ENCODE results near the gene RNU6-1. TPM values are rescaled to one million over a fixed set of nuclear protein-coding genes. Genes with fewer than 3 reads are reported as not detected.
A peak's percentile ranks its signal among the peaks of the same experiment; 100 is the strongest.

Gene RNU6-1
- total RNA-seq, 2 donors from 2014 or later, result not detected

DNA sequence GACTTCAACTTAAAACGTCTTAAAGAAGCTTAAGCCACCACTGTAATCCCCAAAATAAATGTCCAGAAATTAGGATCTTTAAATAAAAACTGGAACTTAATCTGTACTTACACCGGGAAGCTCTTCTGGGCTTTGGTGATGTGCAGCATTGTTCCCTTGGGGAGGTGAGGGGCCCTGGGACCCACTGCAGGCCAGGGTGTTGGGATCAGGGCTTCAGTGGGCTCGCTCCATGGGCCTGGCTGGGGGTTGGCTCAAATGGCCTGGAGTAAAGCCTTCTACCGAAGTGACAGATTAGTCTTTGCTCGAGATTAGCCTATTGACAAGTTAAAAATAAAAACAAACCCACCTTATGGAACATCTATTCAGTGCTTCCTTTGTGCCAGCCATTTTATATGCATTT, 6.1 kb upstream of the RNU6-1 start:
- ATAC-seq (replicated peaks), result no peak
- Mint-ChIP-seq H3K4me1 (peaks cover 3% of the 10 kb centered on the region), H3K36me3 (ENCODE audit: low read depth) (no peaks in the 10 kb centered on the region), H3K27me3 (peaks cover 13% of the 10 kb centered on the region), H3K4me3 (no peak overlapping the region), H3K27ac (no peak overlapping the region), H3K9me3 (no peaks in the 10 kb centered on the region)

DNA sequence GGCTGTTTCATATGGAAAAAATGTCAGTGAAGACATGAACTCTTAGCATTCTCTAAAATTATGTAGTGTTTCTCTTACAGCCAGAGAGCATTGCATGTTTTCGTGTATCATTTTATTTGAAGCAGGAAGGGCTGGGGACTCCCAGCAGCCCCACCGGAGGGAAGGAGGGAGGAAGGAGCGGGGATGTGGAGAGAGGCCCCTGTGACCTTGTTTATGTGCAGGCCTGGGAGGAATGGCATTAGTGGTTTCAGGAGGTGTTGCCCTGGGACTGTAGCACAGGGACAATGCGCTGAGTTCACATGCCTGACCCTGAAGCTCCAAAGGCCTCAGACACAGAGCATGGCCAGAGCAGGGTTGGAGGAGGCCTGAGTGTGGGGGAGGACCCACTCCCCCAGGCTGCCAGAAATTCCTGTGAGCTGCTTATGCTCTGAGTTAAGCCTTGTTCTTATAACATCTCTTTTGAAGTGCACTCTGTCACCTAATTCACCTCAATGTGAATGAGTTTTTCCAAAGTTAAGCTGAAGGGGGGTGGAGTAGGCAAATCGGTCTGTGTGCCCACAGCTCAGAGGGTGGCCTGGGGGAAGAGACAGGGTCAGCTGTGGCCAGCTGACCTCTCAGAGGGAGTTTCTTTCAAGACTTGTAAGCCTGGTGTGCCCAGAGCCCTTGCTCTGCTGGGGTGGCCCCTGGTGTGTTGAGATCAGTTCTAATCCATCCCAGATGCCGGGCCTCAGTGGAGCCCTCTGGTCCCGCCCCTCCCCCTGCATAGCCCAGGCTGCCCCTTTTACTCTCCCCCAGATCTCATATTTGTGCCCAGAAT, 3.9 kb upstream of the RNU6-1 start:
- H3K4me3 Mint-ChIP-seq, result no peak overlapping the region
- peaks cover 4% of the 10 kb centered on the region for H3K27me3 Mint-ChIP-seq
- H3K27ac Mint-ChIP-seq, result no peak overlapping the region

DNA sequence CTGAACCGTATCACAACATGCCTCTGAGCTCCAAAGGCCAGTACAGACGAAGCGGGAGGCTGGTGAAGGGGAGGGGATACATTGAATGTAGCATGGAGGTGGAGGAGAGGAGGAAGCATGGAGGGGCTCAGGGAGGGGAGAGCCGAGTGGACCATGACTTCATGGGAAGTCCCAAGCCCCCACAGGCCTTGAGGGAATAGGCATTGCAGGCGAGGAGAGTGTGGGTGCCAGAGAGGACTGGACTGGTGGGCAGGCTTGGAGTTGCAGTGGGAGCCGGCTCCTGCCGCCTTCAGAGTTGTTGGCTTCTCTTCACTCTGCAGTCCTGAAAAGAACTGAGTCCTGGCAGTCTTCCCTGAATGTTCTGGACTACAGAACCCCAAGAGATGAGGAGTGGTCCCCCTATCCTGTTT, 3.3 kb upstream of the RNU6-1 start:
- Mint-ChIP-seq H3K4me1 (peaks cover 15% of the 10 kb centered on the region), H3K9me3 (no peaks in the 10 kb centered on the region), H3K36me3 (ENCODE audit: low read depth) (peaks cover 11% of the 10 kb centered on the region), H3K27me3 (peaks cover 4% of the 10 kb centered on the region), H3K4me3 (no peak overlapping the region), H3K27ac (no peak overlapping the region)
- ATAC-seq (replicated peaks), result no peak

More for the DNA sequence above, 3.9 kb upstream of the RNU6-1 start:
- Mint-ChIP-seq H3K9me3 (no peaks in the 10 kb centered on the region), H3K36me3 (ENCODE audit: low read depth) (peaks cover 11% of the 10 kb centered on the region), H3K4me1 (peaks cover 15% of the 10 kb centered on the region)
- ATAC-seq (replicated peaks), result no peak

DNA sequence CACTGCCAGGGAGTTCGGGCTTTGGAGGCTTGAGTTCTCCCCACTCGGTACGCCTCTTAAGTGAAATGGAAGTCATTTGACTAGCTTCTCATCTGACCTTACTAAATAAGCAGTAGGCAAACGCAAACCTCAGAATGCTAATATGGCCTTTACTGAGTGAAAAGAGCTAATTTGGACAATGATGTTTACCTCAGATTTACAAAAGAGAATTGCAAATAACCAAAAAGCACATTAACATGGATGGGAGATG, 1.6 kb upstream of the RNU6-1 start:
- Mint-ChIP-seq H3K27me3 (no peaks in the 10 kb centered on the region), H3K4me1 (peaks cover 15% of the 10 kb centered on the region), H3K27ac (peak overlapping the region; percentile 100), H3K36me3 (ENCODE audit: low read depth) (peaks cover 11% of the 10 kb centered on the region), H3K9me3 (no peaks in the 10 kb centered on the region), H3K4me3 (peak overlapping the region; percentile 84)
- ATAC-seq (replicated peaks), result no peak

DNA sequence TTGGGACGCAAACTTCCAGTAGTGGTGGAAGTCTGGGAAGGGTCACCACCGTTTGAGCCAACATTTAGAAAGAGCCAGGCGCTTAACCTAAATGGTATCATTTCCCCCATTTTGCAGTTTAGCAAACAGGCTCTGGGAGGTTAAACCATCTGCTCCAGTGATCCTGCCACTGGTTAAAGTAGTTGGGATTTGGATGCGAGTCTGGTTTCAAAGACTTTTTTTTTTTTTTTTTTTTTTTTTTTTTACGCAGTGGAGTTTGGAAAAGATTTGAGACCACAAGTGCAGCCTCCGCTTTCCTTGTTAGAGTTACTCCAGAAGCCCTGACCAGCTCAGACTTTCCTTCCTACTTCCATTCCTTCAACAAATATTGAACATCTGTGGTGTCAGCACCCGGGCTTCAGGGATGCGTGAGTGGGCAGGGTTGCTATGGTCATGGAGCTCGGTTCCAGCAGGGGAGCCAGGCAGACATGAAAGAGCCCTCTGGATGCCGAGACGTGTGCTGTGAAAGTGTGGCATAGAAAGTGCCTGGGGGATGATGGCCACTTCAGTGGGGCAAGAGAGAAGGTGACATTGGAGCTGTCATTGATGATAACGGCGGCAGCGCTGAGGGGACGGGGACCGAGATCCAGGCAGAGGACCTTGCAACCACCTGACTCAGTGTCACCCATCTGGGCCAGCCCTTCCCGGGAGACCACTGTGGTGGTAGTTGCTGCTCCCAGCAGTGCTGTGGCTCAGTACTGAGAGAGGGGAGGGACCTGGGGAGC, 1.1 kb upstream of the RNU6-1 start:
- H3K4me1 Mint-ChIP-seq, result peaks cover 15% of the 10 kb centered on the region
- peak overlapping the region; percentile 100 for H3K27ac Mint-ChIP-seq
- H3K4me3 Mint-ChIP-seq, result peak overlapping the region; percentile 84
- peaks cover 11% of the 10 kb centered on the region for H3K36me3 Mint-ChIP-seq (ENCODE audit: low read depth)
- H3K27me3 Mint-ChIP-seq, result no peaks in the 10 kb centered on the region
- peak; percentile 14 for ATAC-seq (replicated peaks)
- H3K9me3 Mint-ChIP-seq, result no peaks in the 10 kb centered on the region

DNA sequence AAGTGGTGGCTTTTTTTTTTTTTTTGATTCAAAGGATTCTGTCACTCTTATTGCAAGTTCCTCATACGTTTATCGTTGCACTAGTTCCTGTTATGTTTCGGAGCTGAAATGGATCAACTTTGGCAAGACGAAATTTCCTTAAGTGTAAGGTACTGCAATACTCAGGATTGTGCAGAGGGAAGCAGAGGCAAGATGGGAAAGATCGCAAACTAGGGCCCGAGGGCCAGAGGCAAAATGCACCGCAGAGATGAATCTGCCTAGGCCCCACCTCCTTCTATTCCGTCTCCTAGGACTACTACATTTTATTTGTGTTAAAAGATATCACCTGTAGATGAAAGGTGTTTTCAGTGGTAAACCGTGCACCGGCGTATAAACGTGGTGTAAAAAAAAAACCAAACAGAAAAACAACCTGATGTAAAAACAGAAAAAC, 331 bp downstream of the RNU6-1 start:
- H3K4me1 Mint-ChIP-seq, result peaks cover 15% of the 10 kb centered on the region
- peak; percentile 46 for ATAC-seq (replicated peaks)

DNA sequence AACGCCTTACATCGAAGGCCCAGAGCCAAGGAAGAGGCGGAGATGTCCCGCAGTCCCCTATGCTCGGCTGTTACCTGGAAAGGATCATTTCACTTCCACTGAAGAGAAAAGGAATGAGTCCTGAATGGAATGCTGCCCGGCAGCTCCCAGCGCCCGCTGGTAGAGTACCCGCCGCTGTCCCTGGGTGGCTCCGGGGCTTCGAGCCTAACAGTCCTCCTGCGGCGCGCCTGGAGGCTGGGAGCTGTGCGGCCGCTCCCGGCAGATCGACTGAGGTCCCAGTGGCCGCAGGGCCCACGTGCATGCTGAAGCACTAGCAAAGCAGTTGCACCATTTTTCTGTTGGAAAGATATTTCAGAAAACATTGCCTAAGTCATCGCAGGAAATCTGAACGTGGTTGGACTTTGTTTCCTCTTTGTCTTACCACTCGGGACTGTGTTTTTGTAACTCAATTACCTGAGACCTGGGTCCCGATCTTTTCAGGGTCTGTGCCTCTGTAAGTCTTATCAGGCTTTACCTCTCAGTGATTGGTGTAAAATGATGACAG, 984 bp downstream of the RNU6-1 start:
- Mint-ChIP-seq H3K27ac (peak overlapping the region; percentile 100), H3K27me3 (peaks cover 10% of the 10 kb centered on the region), H3K4me1 (peaks cover 19% of the 10 kb centered on the region), H3K4me3 (peak overlapping the region; percentile 84), H3K9me3 (no peaks in the 10 kb centered on the region), H3K36me3 (ENCODE audit: low read depth) (peaks cover 11% of the 10 kb centered on the region)
- ATAC-seq (replicated peaks), result no peak

More for the DNA sequence above, 331 bp downstream of the RNU6-1 start:
- Mint-ChIP-seq H3K36me3 (ENCODE audit: low read depth) (peaks cover 11% of the 10 kb centered on the region), H3K27me3 (peaks cover 4% of the 10 kb centered on the region), H3K27ac (peak overlapping the region; percentile 100), H3K9me3 (no peaks in the 10 kb centered on the region), H3K4me3 (peak overlapping the region; percentile 84)

DNA sequence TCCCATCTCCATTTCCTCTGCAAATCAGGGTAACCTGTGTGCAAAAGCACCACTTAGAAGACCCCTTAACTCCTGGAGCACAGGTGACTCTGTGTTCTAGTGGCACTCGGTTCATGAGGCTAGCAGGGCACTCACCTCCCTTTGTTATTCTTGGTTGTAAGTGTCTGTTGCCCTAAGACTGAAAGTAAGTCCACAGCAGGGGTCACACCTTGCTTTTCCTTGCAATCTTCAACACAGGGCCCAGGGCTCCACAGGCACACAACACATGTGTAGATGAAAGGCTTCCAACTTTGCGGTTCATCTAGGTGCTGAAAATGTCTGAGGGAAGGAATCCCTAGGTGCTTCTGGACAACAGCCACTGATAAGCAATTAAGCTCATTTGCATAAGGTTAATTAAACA, 2.9 kb downstream of the RNU6-1 start:
- Mint-ChIP-seq H3K27me3 (peaks cover 27% of the 10 kb centered on the region), H3K4me1 (peaks cover 30% of the 10 kb centered on the region)

DNA sequence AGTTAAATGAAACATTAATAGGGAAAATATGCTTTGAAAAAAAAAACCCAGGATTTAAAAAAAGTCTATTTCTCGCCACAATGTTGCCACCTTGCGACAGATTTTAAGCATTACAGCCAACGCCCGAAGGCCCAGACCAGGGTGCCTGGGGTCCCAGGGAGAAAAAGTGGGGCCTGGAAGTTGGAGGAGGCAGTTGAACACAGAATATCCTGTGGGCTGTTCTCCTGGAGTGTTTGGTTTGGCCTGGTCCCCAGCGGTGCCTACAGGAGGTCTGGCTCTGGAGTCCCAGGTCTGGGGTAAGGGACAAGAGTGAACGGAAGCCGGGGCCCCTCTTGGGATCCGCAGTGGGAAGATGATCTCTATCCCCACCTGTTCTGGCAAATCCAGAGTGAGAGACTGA, 3.4 kb downstream of the RNU6-1 start:
- Mint-ChIP-seq H3K4me3 (peak overlapping the region; percentile 79), H3K27ac (no peak overlapping the region), H3K27me3 (peaks cover 31% of the 10 kb centered on the region), H3K36me3 (ENCODE audit: low read depth) (peaks cover 11% of the 10 kb centered on the region), H3K9me3 (no peaks in the 10 kb centered on the region), H3K4me1 (peaks cover 30% of the 10 kb centered on the region)
- no peak for ATAC-seq (replicated peaks)

More for the DNA sequence above, 2.9 kb downstream of the RNU6-1 start:
- peaks cover 11% of the 10 kb centered on the region for H3K36me3 Mint-ChIP-seq (ENCODE audit: low read depth)
- no peaks in the 10 kb centered on the region for H3K9me3 Mint-ChIP-seq
- no peak overlapping the region for H3K4me3 Mint-ChIP-seq
- ATAC-seq (replicated peaks), result no peak
- H3K27ac Mint-ChIP-seq, result no peak overlapping the region

DNA sequence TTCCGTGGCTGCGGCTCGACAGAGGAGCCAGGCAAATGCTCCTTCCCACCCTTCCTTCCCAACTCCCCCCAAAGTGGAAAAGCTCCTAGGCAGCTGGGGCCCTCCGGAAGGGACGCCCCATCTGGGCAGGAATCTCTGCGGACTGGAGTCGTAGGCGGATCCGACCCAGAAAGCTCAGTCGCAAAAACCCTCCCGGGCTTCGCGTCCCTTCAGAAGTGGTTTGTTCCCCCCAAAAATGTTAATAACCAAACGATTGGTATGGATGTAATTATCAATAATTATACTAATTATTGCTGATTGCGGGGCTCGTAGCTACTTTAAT, 3.8 kb downstream of the RNU6-1 start:
- no peak for ATAC-seq (replicated peaks)
- Mint-ChIP-seq H3K27ac (no peak overlapping the region), H3K9me3 (no peaks in the 10 kb centered on the region), H3K4me1 (peaks cover 28% of the 10 kb centered on the region), H3K36me3 (ENCODE audit: low read depth) (peaks cover 11% of the 10 kb centered on the region), H3K4me3 (peak overlapping the region; percentile 79), H3K27me3 (peaks cover 35% of the 10 kb centered on the region)

DNA sequence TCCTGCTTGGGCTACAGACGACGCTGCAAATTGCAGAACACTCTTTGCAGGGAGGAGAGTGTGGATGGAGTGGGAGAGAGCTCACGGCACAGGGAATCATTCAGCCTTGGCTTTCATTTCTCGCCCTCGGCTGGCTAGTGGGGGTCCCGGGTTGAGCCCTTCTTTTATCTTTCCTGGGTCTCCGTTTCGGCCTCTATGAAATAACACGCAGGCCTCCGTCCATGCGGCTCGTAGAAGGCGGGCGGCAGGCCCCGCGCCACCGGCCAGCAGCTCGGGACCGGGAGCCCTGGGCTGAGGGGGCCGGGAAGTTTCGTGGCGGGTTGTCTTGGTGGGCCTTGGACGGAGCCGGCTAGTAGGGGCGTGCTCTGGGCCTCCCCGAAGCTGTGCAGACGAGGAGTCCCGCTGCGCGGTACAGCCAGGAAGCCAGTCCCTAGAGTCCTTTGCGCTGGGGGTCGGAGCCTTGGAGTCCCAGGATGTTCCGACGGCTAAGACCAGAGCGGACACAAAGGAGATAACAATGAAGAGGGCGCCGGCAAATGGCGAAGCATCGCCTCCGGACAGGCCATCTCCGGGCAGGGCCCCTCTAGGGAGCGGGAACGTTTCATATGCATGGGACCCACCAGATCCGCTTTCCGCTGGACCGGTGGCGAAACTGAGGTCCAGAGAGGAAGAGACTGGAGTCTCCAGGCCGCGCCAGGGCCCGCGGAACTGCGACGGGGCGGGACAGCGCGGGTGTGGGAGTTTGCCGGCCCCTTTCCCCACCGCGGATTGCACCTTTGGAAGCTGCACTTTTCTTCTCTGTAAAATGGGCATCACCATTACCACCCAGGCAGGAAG, 4.3 kb downstream of the RNU6-1 start:
- Mint-ChIP-seq H3K4me3 (peak overlapping the region; percentile 79), H3K27ac (no peak overlapping the region), H3K4me1 (peaks cover 24% of the 10 kb centered on the region), H3K27me3 (peaks cover 41% of the 10 kb centered on the region), H3K9me3 (no peaks in the 10 kb centered on the region), H3K36me3 (ENCODE audit: low read depth) (peaks cover 11% of the 10 kb centered on the region)
- no peak for ATAC-seq (replicated peaks)

DNA sequence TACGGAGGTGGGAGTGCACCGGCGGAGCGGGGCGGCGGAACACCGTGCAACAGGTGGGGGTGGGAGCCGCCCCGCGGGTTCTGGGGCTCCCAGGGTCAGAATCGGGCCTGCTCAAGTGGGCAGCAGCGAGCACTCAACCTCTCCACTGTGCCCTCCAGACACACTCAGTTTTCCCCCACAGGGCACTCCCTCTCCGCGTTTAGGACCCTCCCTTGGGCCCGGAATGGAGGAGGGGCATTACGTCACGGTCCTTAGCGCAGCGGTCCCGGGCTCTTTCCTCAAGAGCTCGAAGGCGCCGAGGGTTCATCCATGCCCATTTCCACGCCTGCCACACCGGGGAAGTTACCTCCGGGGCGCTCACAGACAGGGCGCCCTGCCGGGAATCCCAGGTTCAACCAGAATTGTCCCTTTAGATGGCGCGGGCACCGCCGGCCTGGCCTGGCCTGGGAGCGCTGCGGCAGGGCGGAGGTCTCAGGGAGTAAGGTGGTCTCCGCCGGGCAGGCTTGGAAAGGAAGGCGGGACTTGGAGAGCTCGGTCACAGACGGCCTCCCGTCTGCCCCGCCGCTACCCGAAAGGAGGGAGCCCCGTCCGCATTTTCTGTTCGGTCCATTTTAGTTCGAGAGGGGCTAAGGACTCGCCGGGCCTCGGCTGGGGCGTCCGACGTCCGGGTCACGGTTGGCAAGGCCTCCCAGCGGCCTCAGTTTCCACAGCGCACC, 5.1 kb downstream of the RNU6-1 start:
- peaks cover 45% of the 10 kb centered on the region for H3K27me3 Mint-ChIP-seq
- no peak overlapping the region for H3K27ac Mint-ChIP-seq
- no peaks in the 10 kb centered on the region for H3K9me3 Mint-ChIP-seq
- H3K4me1 Mint-ChIP-seq, result peaks cover 20% of the 10 kb centered on the region
- ATAC-seq (replicated peaks), result no peak
- peaks cover 4% of the 10 kb centered on the region for H3K36me3 Mint-ChIP-seq (ENCODE audit: low read depth)
- peak overlapping the region; percentile 79 for H3K4me3 Mint-ChIP-seq

DNA sequence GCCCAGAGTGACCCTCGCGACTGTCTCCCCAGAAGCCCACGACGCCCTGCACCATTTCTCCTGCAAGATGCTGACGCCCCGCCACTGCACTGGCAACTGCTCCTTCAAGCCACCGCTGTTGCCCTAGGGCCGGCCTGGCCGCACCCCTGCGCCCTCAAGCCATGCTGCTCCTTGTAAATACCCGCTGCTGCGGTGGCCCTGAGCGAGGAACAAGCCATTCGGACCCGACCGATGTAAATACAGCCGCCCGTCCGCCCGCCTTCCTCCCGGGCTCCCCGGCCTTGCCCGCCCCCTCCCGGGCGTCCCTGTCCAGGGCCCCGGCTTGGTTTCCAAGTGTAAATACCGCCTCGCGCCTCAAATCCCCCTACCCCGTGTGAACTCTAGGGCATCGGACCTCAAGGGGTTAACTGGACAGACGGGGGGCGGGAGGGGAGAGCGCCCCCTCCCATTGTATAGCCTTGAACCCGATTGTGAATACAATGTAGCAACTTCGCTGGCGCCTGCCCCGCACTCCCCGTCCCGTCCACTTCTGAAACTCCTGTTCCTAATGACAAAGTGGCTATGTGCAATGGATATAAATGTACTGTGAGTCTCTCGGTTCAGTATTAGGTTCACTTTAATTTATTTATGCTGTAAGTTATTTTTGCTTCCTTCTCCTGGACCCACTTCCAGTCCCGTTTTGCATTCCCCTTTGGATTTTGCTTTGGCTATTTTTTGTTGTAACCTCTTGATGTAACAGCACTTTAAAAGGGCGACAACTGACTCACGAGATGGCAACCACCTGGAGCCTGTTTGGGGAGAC, 5.9 kb downstream of the RNU6-1 start:
- H3K4me1 Mint-ChIP-seq, result peaks cover 20% of the 10 kb centered on the region
- peak overlapping the region; percentile 79 for H3K4me3 Mint-ChIP-seq
- peaks cover 50% of the 10 kb centered on the region for H3K27me3 Mint-ChIP-seq
- no peaks in the 10 kb centered on the region for H3K36me3 Mint-ChIP-seq (ENCODE audit: low read depth)
- no peaks in the 10 kb centered on the region for H3K9me3 Mint-ChIP-seq
- ATAC-seq (replicated peaks), result peak; percentile 65
- H3K27ac Mint-ChIP-seq, result no peak overlapping the region
